GM18499 (cell line): ENCODE results near the gene ELOVL5.
"Not testable (repeated sequence)": the region's sequence is repeated elsewhere in the genome, so short reads cannot be mapped to it uniquely, and the experiment has no call there.

Experiments used
- ATAC-seq: cut with Tn5 transposase; IDR thresholded peaks from one replicate; pipeline ENCODE4 v1.9.1; 2021; ENCODE audit warnings: moderate number of reproducible peaks; ENCODE audit not compliant: insufficient read depth, unreplicated experiment

The ELOVL5 gene

GRCh38 chr6:53331678-53332077, 17.1 kb downstream of the ELOVL5 start:
- ATAC-seq: no peak

DNA sequence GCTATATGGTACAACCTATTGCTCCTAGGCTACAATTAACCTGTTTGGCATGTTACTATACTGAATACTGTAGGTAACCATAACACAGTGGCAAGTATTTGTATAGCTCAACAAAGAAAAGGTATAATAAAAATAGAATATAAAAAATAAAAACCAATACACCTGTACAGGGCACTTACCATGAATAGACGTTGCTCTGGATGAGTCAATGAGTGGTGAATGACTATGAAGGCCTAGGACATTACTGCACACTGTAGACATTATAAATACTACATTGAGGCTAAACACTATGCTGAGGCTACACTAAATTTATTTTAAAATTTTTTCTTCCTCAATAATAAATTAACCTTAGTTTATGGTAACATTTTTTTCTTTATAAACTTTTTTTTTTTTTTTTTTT, 18.6 kb downstream of the ELOVL5 start:
- ATAC-seq: no peak

GRCh38 chr6:53328375-53328774, 20.4 kb downstream of the ELOVL5 start:
- ATAC-seq: no peak

DNA sequence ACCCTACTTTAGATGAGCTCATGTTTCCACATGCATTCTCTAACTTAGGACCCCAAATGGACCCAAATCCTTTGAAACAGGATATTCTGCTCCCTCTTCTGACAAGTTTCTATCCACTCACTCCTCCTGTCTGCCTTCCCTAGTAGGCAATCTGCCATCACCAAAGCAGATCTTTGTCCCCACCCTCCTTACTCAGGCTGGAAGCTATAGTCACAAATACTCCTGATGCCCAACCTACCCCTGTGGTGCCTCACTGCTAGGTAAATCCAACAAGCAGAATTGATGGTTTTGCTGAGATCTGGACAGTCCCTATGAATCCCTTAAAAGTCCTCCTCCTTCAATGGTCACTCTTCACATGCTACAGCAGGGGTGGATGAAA, 21.7 kb downstream of the ELOVL5 start:
- ATAC-seq: no peak

DNA sequence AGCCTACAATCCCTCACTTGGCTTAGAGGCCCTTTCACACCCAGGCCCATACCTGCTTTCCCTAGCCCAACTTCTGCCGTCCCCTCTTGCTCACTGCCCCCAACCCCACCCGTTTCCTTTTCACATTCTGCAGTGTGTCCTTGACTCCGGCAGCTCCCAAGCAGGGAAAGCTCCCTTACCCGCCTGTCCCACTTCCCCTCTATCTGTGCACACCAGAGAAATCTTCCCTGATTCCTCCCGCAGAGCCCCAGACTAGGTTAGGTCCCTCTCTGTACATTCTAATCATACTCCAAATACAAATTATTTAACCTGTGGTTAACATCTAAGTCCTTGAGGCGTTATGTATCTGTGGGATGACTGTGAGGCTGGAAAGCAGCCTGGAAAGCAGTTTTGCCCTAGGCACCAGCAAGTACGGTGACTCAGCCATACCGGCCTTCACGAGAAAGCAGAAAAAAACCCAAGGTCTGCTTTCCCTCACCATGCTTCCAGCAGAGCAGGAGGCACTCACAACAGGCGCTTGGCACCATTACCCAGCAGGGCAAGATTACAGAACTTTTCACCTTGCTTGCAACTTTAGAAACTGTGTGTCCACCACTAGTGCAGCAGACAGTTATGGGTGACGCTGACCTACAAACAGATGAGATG, 22.3 kb downstream of the ELOVL5 start:
- no peak for ATAC-seq

DNA sequence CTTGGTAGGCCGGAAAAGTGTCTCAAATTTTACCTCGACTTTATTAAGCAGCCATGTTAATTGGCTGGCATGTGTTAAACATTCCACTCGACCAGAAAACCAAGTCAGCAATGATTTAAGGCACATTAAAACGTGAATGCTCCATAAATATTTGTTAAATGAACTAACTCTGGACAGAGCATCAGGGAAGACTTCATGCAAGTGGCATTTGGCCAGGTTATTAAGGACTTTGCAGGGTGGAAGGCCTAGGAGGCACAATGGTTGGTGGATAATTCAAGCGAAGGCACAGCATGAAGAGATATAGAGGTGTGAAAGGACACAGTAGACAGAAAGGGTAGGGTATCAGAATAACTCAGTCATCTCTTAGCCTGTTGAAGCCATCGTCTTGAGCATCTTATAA, 23.0 kb downstream of the ELOVL5 start:
- no peak for ATAC-seq

GRCh38 chr6:53322188-53323029, 26.3 kb downstream of the ELOVL5 start:
- no peak for ATAC-seq

DNA sequence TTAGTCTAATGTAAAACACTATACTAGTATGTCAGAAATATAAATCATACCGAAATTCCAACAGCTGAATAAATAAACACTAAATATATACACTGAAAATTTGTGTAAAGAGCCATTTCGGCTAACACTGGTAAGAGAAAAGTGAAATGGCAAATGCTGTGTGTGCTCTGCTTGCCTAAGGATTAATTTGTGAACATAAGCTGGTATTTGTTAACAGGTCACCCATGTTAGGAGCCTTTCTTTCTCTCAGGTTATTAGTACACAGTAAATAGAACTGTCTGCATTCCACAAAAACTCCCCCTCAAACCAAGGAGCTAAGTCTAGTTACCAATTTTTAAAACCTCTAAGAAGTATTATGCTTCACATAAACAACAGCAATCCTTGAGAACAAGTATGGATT, 27.0 kb downstream of the ELOVL5 start:
- ATAC-seq: no peak

- ATAC-seq: no peak
Measured at GRCh38 chr6:53320964-53321363, 27.8 kb downstream of the ELOVL5 start.

- ATAC-seq: no peak
Measured at GRCh38 chr6:53318429-53318828, 30.3 kb downstream of the ELOVL5 start.

DNA sequence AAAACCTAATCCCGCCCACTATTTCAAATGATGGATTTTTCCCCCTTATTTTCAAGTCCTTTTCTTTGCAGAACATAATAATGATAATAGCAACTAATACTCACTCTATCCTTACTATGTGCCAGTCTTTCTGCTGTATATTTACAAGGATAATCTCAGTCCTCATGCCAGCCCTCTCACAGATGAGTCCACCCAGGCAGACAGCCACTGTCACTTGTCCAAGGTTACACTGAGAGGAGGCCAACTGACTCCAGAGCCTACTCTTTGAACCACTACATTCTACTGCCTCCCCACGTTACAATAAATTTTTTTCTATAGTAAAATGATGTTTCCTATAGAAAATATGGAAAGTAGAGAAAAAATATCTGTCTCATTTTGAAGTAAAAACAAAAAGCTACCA, 30.9 kb downstream of the ELOVL5 start:
- ATAC-seq: no peak

DNA sequence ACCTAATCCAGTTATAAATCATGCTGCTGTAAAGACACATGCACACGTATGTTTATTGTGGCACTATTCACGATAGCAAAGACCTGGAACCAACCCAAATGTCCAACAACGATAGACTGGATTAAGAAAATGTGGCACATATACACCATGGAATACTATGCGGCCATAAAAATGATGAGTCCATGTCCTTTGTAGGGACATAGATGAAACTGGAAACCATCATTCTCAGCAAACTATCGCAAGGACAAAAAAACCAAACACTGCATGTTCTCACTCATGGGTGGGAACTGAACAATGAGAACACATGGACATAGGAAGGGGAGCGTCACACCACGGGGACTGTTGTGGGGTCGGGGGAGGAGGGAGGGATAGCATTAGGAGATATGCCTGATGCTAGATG, 31.5 kb downstream of the ELOVL5 start:
- not testable (repeated sequence) for ATAC-seq

- no peak for ATAC-seq
Measured at GRCh38 chr6:53316142-53316541, 32.6 kb downstream of the ELOVL5 start.

- ATAC-seq: no peak
Measured at GRCh38 chr6:53315086-53315724, 33.5 kb downstream of the ELOVL5 start.

GRCh38 chr6:53313784-53314400, 34.9 kb downstream of the ELOVL5 start:
- ATAC-seq: no peak

DNA sequence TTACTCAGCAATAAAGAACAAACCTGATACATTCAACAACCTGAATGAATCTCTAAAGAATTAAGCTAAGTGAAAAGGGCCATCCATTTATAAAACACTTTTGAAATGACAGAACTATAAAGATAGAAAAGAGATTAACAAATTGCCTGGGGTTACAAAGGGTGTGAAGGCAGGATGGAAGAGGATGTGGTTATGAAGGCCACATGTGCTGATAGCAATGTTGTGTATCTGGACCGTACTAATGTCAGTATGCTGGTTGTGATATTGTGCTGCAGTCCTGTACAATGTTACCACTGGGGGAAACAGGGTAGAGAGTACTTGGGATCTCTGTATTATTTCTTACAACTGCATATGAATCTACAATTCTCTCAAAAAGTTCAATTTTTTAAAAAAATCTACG, 36.4 kb downstream of the ELOVL5 start:
- no peak for ATAC-seq

- no peak for ATAC-seq
Measured at GRCh38 chr6:53311586-53311935, 37.2 kb downstream of the ELOVL5 start.

- ATAC-seq: no peak
Measured at GRCh38 chr6:53310771-53311585, 37.8 kb downstream of the ELOVL5 start.

DNA sequence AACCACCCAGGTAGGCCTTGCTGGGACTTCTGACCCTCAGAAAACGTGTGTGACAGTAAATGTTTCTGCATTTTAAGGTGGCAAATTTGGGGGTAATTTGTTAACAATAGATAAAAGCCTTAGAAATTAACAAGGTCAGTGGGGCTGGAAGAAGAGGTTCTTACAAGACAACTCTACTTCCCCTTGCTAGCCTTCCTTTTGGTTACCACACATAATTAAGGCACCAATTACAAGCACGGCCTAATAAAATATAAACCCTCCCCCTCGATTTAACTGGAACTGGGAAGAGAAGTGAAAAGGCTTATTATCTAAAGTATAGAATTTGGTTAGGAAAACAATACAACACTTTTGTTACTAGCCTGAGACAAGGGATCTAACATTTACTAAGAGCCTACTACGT, 38.8 kb downstream of the ELOVL5 start:
- ATAC-seq: no peak
